MCF 10A (cell line): ENCODE measurements around the gene EPS8L3. TPM values are rescaled to one million over a fixed set of nuclear protein-coding genes. Genes with fewer than 3 reads are reported as not detected.

Experiments used
- BruUV-seq: library from RNA; stranded (reverse); fragments of 400-500 nt; replicated peaks from 2 replicates; lab custom pipeline; 2021; lab: Mats Ljungman, UMichigan
- CTCF ChIA-PET: fragments of 300-600 bp; sonication (Branson Sonifier 250); formaldehyde crosslinking; extraction: SDS; loops from one replicate; lab custom pipeline; 2021; ENCODE audit warnings: antibody characterized with exemption, inconsistent platforms; lab: Yijun Ruan, JAX
- POLR2A ChIA-PET: fragments of 300-600, 350-650 bp; sonication (Branson Sonifier 250); formaldehyde crosslinking; extraction: SDS; loops from one replicate; lab custom pipeline; 2020; ENCODE audit warnings: antibody characterized with exemption, inconsistent platforms; lab: Yijun Ruan, JAX
- DNase-seq: peaks from one replicate; pipeline ENCODE4 v3.0.0-alpha.2; 2018; ENCODE audit not compliant: unreplicated experiment
- H3K27ac Mint-ChIP-seq: one replicate; pipeline ENCODE4 v1.8.0; 2022; ENCODE audit warnings: mild to moderate bottlenecking, low read depth, mixed read lengths; ENCODE audit not compliant: unreplicated experiment
- H3K27me3 Mint-ChIP-seq: one replicate; pipeline ENCODE4 v1.8.0; 2022; ENCODE audit warnings: mixed read lengths; ENCODE audit not compliant: insufficient read depth, unreplicated experiment
- H3K36me3 Mint-ChIP-seq: one replicate; pipeline ENCODE4 v1.8.0; 2022; ENCODE audit warnings: mild to moderate bottlenecking, moderate library complexity, mixed read lengths; ENCODE audit not compliant: insufficient read depth, unreplicated experiment
- H3K4me1 Mint-ChIP-seq: one replicate; pipeline ENCODE4 v1.8.0; 2022; ENCODE audit warnings: mixed read lengths; ENCODE audit not compliant: insufficient read depth, unreplicated experiment
- H3K4me3 Mint-ChIP-seq: one replicate; pipeline ENCODE4 v1.8.0; 2022; ENCODE audit warnings: mild to moderate bottlenecking, moderate library complexity, mixed read lengths; ENCODE audit not compliant: unreplicated experiment
- H3K9me3 Mint-ChIP-seq: one replicate; pipeline ENCODE4 v1.8.0; 2022; ENCODE audit warnings: mixed read lengths; ENCODE audit not compliant: unreplicated experiment
- intact Hi-C: fragments of 100-400 bp; cut with micrococcal nuclease; formaldehyde crosslinking; loops from 2 replicates; pipeline ENCODE4 v1.14.1; 2022
- total RNA-seq: library from RNA; stranded (reverse); gene quantifications from 2 replicates; pipeline ENCODE4 v1.2.3, GENCODE V29; 2022
- TF ChIP-seq, protein P1 (sequence below): fragments of 200-600 bp; IDR thresholded peaks from one replicate; pipeline ENCODE4 v1.8.0; 2022; ENCODE audit warnings: antibody characterized with exemption, mild to moderate bottlenecking; ENCODE audit not compliant: unreplicated experiment

Gene EPS8L3
- total RNA-seq, 1 experiment from 2014 or later = not detected

DNA sequence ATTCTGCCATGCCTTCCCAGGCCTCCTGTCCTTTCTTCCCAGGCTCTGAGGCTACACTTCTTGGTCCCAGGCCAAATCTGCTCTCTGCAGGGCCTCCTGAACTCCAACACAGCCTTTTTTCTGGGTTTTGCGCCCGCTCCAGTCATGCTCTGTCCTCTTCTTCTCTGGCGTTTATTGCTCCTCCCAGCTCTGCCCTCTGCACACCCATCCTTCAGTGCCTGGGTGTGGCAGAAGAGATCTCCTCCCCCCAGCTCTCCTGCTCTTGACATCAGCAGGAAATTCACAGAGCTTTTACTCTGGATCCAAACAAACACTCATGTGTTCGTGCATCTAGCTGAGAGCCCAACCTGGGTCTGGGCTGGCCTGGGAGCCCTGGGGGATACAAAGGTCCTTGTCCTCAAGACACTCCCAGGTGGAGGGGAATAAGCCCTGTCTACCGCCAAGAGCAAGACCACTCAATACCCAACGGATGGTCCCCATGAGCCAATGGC is 22.9 kb upstream of the EPS8L3 start:
- Mint-ChIP-seq H3K36me3 (no peaks in the 10 kb centered on the region), H3K9me3 (no peaks in the 10 kb centered on the region), H3K27ac (peak overlapping the region; percentile 36), H3K4me3 (no peak overlapping the region), H3K4me1 (peaks cover 31% of the 10 kb centered on the region), H3K27me3 (no peaks in the 10 kb centered on the region)
- CTCF ChIA-PET = interaction anchor here (0.7 to 25.8 kb wide), 4 partner anchors 9 to 421 kb away, joined by 3 to 969 read pairs (median 6); partner anchors contain the start of gene AHCYL1
- BruUV-seq = no TSS peak
- intact Hi-C loops = no loop called here
- TF ChIP-seq, protein P1, sequence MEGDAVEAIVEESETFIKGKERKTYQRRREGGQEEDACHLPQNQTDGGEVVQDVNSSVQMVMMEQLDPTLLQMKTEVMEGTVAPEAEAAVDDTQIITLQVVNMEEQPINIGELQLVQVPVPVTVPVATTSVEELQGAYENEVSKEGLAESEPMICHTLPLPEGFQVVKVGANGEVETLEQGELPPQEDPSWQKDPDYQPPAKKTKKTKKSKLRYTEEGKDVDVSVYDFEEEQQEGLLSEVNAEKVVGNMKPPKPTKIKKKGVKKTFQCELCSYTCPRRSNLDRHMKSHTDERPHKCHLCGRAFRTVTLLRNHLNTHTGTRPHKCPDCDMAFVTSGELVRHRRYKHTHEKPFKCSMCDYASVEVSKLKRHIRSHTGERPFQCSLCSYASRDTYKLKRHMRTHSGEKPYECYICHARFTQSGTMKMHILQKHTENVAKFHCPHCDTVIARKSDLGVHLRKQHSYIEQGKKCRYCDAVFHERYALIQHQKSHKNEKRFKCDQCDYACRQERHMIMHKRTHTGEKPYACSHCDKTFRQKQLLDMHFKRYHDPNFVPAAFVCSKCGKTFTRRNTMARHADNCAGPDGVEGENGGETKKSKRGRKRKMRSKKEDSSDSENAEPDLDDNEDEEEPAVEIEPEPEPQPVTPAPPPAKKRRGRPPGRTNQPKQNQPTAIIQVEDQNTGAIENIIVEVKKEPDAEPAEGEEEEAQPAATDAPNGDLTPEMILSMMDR = no peak
- POLR2A ChIA-PET = no interaction called here
- peak; percentile 62 for DNase-seq

DNA sequence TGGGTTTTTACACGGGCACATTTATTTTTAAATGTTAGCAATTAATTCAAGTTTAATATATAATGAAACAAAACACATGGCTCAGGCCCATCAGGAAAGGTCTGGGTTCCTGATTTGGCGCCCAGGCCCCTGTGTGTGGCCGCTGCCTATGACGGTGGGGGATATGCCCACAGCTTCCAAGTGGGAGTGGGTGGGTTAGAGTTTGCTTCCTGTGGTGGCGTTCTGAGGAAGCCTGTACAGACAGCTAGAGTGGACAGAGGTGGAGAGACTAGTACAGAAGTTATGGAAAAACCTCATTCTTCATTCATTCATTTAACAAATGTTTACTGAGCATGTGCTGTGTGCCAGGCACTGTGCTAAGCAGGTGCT is 22.4 kb upstream of the EPS8L3 start:
- no peaks in the 10 kb centered on the region for H3K27me3 Mint-ChIP-seq
- H3K4me3 Mint-ChIP-seq = no peak overlapping the region
- peak overlapping the region; percentile 36 for H3K27ac Mint-ChIP-seq
- intact Hi-C loops = no loop called here
- DNase-seq = no peak
- H3K9me3 Mint-ChIP-seq = no peaks in the 10 kb centered on the region
- H3K36me3 Mint-ChIP-seq = no peaks in the 10 kb centered on the region
- ChIA-PET POLR2A (no interaction called here), CTCF (interaction anchor here (0.5 to 25.8 kb wide), 4 partner anchors 9 to 194 kb away, joined by 3 to 969 read pairs (median 6); partner anchors contain the start of gene AHCYL1)
- TF ChIP-seq, protein P1 = no peak
- peaks cover 31% of the 10 kb centered on the region for H3K4me1 Mint-ChIP-seq
- no TSS peak for BruUV-seq

DNA sequence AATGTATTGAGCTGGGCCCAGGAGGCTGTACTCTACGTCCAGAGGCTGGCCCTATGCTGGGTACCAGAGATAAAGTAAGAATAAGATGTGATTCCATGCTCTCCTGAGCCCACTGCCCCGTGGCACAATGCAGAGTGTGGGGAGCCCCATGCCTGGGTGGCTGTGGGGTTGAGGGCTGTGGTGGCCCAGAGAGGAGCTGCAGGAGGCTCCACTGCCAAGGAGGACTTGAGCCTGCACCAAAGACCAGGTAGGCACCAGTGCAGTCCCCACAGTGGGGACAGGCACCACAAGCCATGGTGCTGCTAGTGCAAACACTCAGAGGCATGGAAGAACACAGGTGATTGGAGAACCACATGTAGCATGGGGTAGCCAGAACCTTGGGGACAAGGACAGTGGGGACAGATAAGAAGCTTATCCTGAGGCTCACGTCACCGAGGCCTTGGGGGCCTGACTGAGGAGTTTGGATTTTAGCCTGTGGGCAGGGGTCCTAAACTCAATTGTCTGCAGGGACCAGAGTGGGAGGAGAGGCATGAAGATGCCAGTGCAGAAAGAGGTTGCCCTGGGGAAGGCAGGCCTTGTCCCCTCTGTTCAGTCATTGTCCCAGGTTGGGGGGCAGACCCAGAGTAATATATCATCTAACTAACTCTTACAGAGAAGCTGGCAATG is 21.9 kb upstream of the EPS8L3 start:
- no peak overlapping the region for H3K4me3 Mint-ChIP-seq
- no peaks in the 10 kb centered on the region for H3K36me3 Mint-ChIP-seq
- H3K27me3 Mint-ChIP-seq = no peaks in the 10 kb centered on the region
- H3K9me3 Mint-ChIP-seq = no peaks in the 10 kb centered on the region
- ChIA-PET CTCF (interaction anchor here (0.5 to 25.8 kb wide), 3 partner anchors 8 to 195 kb away, joined by 3 to 969 read pairs (median 9); partner anchors contain the start of gene AHCYL1), POLR2A (interaction anchor here (0.9 kb wide), 1 partner anchor 237 kb away, joined by 3 read pairs; the partner anchor contains the start of gene GNAI3)
- H3K27ac Mint-ChIP-seq = no peak overlapping the region
- intact Hi-C loops = no loop called here
- no peak for DNase-seq
- no TSS peak for BruUV-seq
- TF ChIP-seq, protein P1 = no peak
- H3K4me1 Mint-ChIP-seq = peaks cover 31% of the 10 kb centered on the region

DNA sequence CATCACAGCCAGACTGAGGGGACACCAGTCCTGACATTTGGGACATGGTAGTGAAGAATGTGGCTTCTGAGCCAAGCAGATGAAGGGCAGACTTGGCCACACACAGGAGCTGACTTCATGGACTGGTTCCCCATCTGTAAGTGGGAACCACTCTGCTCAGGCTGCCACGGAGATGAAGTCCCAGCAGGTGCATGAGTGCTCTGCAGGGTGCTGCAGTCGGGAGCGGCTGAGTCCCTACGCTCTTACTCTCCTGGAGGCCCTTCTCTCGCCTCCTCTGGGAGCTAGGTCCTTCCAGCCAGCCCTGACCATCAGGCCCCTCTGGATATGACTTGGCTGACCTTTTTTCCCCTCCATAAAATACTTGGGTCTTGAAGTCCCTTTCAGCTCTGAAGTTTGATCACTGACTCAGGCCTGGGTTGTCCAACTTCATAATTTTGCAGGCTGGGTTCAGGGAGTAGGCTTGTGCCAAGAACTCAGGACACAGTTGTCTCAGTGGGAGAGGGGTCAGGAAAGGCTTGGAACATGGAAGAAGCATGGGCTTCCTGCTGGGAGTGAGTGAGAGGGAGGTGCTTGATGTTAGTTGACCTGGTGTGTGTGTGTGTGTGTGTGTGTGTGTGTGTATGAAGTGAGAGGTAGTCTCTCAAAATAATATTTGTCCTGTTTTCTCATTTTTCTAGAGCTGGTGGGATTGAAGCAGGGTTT is 21.0 kb upstream of the EPS8L3 start:
- no peak for DNase-seq
- intact Hi-C loops = no loop called here
- H3K36me3 Mint-ChIP-seq = no peaks in the 10 kb centered on the region
- no peak overlapping the region for H3K27ac Mint-ChIP-seq
- no peaks in the 10 kb centered on the region for H3K27me3 Mint-ChIP-seq
- H3K4me3 Mint-ChIP-seq = no peak overlapping the region
- POLR2A ChIA-PET = interaction anchor here (0.9 to 3.8 kb wide), 3 partner anchors 16 to 237 kb away, joined by 3 to 38 read pairs (median 5); partner anchors contain the start of genes AHCYL1 and GNAI3
- H3K4me1 Mint-ChIP-seq = peaks cover 31% of the 10 kb centered on the region
- no peaks in the 10 kb centered on the region for H3K9me3 Mint-ChIP-seq
- BruUV-seq = no TSS peak
- TF ChIP-seq, protein P1 = no peak
- CTCF ChIA-PET = interaction anchor here (0.6 to 25.8 kb wide), 5 partner anchors 8 to 227 kb away, joined by 3 to 969 read pairs (median 6); partner anchors contain the start of gene AHCYL1
